ENCODE results near the gene PDPR.
"Not testable (repeated sequence)": the region's sequence is repeated elsewhere in the genome, so short reads cannot be mapped to it uniquely, and the experiment has no call there.

- not testable (repeated sequence) for TF ChIP-seq POLR2AphosphoS5 (IDR thresholded peaks at IDR 0.05)
- TF ChIP-seq, protein P1, sequence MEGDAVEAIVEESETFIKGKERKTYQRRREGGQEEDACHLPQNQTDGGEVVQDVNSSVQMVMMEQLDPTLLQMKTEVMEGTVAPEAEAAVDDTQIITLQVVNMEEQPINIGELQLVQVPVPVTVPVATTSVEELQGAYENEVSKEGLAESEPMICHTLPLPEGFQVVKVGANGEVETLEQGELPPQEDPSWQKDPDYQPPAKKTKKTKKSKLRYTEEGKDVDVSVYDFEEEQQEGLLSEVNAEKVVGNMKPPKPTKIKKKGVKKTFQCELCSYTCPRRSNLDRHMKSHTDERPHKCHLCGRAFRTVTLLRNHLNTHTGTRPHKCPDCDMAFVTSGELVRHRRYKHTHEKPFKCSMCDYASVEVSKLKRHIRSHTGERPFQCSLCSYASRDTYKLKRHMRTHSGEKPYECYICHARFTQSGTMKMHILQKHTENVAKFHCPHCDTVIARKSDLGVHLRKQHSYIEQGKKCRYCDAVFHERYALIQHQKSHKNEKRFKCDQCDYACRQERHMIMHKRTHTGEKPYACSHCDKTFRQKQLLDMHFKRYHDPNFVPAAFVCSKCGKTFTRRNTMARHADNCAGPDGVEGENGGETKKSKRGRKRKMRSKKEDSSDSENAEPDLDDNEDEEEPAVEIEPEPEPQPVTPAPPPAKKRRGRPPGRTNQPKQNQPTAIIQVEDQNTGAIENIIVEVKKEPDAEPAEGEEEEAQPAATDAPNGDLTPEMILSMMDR (IDR thresholded peaks at IDR 0.05), result not testable (repeated sequence)
Observed at GRCh38 chr16:70203508-70203907, 89.4 kb downstream of the PDPR start.
